NCI-H2107 treated with DMSO at 0.1 percent for 48 hours (cell line): ENCODE results near the gene SLC37A4.

Experiments
- DNase-seq: peaks from one replicate; lab custom pipeline; 2025; ENCODE audit not compliant: unreplicated experiment; lab: John Stamatoyannopoulos, UW

SLC37A4 gene

DNA sequence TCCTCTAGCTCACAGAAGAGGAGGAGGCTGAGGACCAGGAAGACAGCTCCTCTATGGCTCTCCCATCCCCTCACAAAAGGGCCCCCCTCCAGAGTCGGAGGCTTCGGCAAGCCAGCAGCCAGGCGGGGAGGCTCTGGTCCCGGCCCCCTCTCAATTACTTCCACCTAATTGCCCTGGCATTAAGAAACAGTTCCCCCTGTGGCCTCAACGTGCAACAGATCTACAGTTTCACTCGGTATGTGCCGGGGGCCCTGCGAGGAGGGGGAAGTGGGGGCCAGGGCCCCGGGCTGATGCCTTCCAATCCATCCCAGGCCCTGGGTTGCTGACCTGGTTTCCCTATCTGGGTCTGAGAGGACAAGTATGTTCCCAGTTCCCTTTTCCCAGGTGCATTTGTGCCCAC, 51.2 kb downstream of the SLC37A4 start:
- DNase-seq: no peak

DNA sequence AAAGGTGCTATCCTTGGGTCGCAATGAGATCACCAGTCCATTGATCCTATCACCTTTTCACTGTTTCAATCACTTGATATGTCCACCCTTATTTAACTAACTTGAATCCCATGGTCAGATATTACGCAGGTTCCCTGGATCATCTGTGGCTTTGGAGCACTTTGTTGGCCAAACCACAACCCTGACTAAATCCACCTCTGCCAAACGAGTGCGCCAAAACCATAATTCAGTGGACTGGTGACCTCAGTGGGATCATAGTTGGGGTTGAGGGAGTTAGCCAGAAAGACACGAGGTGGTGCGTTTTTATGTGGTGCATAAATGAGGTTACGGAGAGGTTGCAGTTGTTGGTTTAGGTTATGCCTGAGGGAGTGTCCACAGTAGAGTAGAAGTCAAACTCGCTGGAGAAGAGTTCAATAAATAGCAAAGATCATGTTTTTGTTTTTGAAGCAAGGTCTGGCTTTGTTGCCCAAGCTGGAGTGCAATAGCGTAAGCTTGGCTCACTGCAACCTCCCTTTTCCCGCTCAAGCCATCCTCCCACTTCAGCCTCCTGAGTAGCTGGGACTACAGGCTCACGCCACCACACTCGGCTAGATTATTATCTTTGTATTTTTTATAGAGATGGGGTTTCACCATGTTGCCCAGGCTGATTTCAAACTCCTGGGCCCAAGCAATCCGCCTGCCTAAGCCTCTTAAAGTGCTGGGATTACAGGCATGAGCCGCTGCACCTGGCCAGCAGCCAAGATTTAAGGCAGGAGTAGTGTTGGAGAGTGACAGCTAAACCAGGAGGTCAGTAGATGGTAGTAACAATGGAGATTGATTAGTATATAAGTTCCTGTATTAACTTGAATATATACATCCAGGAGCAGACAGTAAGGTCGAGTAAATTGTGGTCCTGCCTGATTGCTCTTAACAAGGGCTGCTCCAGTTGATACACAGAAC, 54.6 kb downstream of the SLC37A4 start:
- DNase-seq: no peak
